SK-N-MC (cell line): ENCODE results near the gene ARHGEF17.
"Not testable (repeated sequence)": the region's sequence is repeated elsewhere in the genome, so short reads cannot be mapped to it uniquely, and the experiment has no call there.

Experiments used
- DNase-seq: peaks from one replicate; pipeline ENCODE4 v3.0.0-alpha.2; 2011; ENCODE audit warnings: low read depth, low spot score
- H3K27ac ChIP-seq: fragments of 200-600 bp; sonication (generic); 2 replicates; pipeline ENCODE4 v1.5.1; 2016; ENCODE audit warnings: mixed run types
- H3K36me3 ChIP-seq: fragments of 200-600 bp; sonication (generic); 2 replicates; pipeline ENCODE4 v1.6.1; 2017; ENCODE audit warnings: antibody characterized with exemption, low read length, mixed read lengths; ENCODE audit not compliant: insufficient read depth
- H3K4me3 ChIP-seq: fragments of 200-600 bp; sonication (generic); 2 replicates; pipeline ENCODE4 v1.5.1; 2016
- H3K9ac ChIP-seq: fragments of 200-600 bp; sonication (generic); 2 replicates; pipeline ENCODE4 v1.8.0; 2017; ENCODE audit warnings: mixed run types, mixed read lengths; ENCODE audit not compliant: insufficient read length
- H3K9me3 ChIP-seq: fragments of 200-600 bp; sonication (generic); 2 replicates; pipeline ENCODE4 v1.6.1; 2017; ENCODE audit warnings: low read depth, mild to moderate bottlenecking, antibody characterized with exemption, low read length, moderate library complexity, mixed read lengths
- EZH2 ChIP-seq: fragments of 200-600 bp; sonication (generic); IDR thresholded peaks from one replicate; pipeline ENCODE4 v1.6.1; 2017; ENCODE audit warnings: antibody characterized with exemption
- FOXP2 ChIP-seq: optimal IDR thresholded peaks from 2 replicates; pipeline ENCODE3; 2011; ENCODE audit warnings: mild to moderate bottlenecking, moderate library complexity; ENCODE audit not compliant: insufficient read depth; ENCODE audit errors: extremely low read length, control extremely low read depth
- POLR2AphosphoS5 ChIP-seq: IDR thresholded peaks from 2 replicates; pipeline ENCODE4 v1.6.1; 2012; ENCODE audit warnings: mild to moderate bottlenecking, low read depth, low read length, borderline replicate concordance

Gene ARHGEF17

GRCh38 chr11:73270855-73271477, 37.1 kb upstream of the ARHGEF17 start:
- TF ChIP-seq EZH2, result no peak
- TF ChIP-seq POLR2AphosphoS5, result no peak
- no peak for TF ChIP-seq FOXP2
- Histone ChIP-seq H3K36me3 (no peaks in the 10 kb centered on the region), H3K4me3 (no peak overlapping the region), H3K9ac (no peak overlapping the region), H3K27ac (no peak overlapping the region), H3K9me3 (no peaks in the 10 kb centered on the region)
- DNase-seq, result no peak

GRCh38 chr11:73271478-73271865, 36.6 kb upstream of the ARHGEF17 start:
- H3K27ac ChIP-seq, H3K4me3 ChIP-seq, H3K9ac ChIP-seq, H3K36me3 ChIP-seq, H3K9me3 ChIP-seq, DNase-seq: not testable (repeated sequence)

GRCh38 chr11:73271936-73272679, 36.0 kb upstream of the ARHGEF17 start, which contains the start of gene P2RY6:
Gene P2RY6 (plus strand): TSS chr11:73272338. CDS start chr11:73296519, 24,181 bp downstream.
- no peak within 1 kb of the TSS for H3K27ac ChIP-seq
- no peaks in the 10 kb centered on the region for H3K9me3 ChIP-seq
- no peaks in the 10 kb centered on the region for H3K36me3 ChIP-seq
- H3K4me3 ChIP-seq, result no peak within 1 kb of the TSS
- TF ChIP-seq POLR2AphosphoS5, result no peak
- no peak for TF ChIP-seq EZH2
- TF ChIP-seq FOXP2, result no peak
- no peak for DNase-seq
- H3K9ac ChIP-seq, result no peak within 1 kb of the TSS

- no peaks in the 10 kb centered on the region for H3K36me3 ChIP-seq
- H3K4me3 ChIP-seq, result no peak overlapping the region
- H3K9me3 ChIP-seq, result no peaks in the 10 kb centered on the region
- no peak for DNase-seq
- TF ChIP-seq FOXP2, result no peak
- TF ChIP-seq POLR2AphosphoS5, result no peak
- TF ChIP-seq EZH2, result no peak
- no peak overlapping the region for H3K9ac ChIP-seq
- no peak overlapping the region for H3K27ac ChIP-seq
These were observed 35.4 kb upstream of the ARHGEF17 start for GRCh38 chr11:73272680-73273038.

GRCh38 chr11:73273222-73273895, 34.7 kb upstream of the ARHGEF17 start:
- Histone ChIP-seq H3K36me3 (no peaks in the 10 kb centered on the region), H3K27ac (no peak overlapping the region), H3K4me3 (no peak overlapping the region), H3K9me3 (no peaks in the 10 kb centered on the region), H3K9ac (no peak overlapping the region)
- DNase-seq, result no peak
- TF ChIP-seq EZH2 (no peak), FOXP2 (no peak), POLR2AphosphoS5 (no peak)

GRCh38 chr11:73274191-73274590, 33.9 kb upstream of the ARHGEF17 start:
- H3K4me3 ChIP-seq, DNase-seq, H3K27ac ChIP-seq, H3K9me3 ChIP-seq, H3K36me3 ChIP-seq, H3K9ac ChIP-seq: not testable (repeated sequence)

- no peak overlapping the region for H3K27ac ChIP-seq
- TF ChIP-seq EZH2 (no peak), FOXP2 (no peak), POLR2AphosphoS5 (no peak)
- H3K4me3 ChIP-seq, result no peak overlapping the region
- H3K9me3 ChIP-seq, result no peaks in the 10 kb centered on the region
- H3K36me3 ChIP-seq, result no peaks in the 10 kb centered on the region
- no peak overlapping the region for H3K9ac ChIP-seq
- DNase-seq, result no peak
These were observed 33.2 kb upstream of the ARHGEF17 start for GRCh38 chr11:73274722-73275380.

GRCh38 chr11:73275381-73275750, 32.7 kb upstream of the ARHGEF17 start:
- H3K36me3 ChIP-seq, result no peaks in the 10 kb centered on the region
- H3K9ac ChIP-seq, result no peak overlapping the region
- TF ChIP-seq POLR2AphosphoS5, result no peak
- TF ChIP-seq FOXP2, result no peak
- no peak for TF ChIP-seq EZH2
- H3K4me3 ChIP-seq, result no peak overlapping the region
- H3K9me3 ChIP-seq, result no peaks in the 10 kb centered on the region
- DNase-seq, result no peak
- H3K27ac ChIP-seq, result no peak overlapping the region
